UCSD-AML1 (cell line): ENCODE data around the gene SLC22A31.

ENCODE experiments used
- DNase-seq: peaks from one replicate; lab custom pipeline; 2025; ENCODE audit not compliant: unreplicated experiment; lab: John Stamatoyannopoulos, UW

Gene SLC22A31

GRCh38 chr16:89152831-89153700, 47.3 kb downstream of the SLC22A31 start:
- no peak for DNase-seq

GRCh38 chr16:89150981-89151380, 49.4 kb downstream of the SLC22A31 start:
- no peak for DNase-seq

DNA sequence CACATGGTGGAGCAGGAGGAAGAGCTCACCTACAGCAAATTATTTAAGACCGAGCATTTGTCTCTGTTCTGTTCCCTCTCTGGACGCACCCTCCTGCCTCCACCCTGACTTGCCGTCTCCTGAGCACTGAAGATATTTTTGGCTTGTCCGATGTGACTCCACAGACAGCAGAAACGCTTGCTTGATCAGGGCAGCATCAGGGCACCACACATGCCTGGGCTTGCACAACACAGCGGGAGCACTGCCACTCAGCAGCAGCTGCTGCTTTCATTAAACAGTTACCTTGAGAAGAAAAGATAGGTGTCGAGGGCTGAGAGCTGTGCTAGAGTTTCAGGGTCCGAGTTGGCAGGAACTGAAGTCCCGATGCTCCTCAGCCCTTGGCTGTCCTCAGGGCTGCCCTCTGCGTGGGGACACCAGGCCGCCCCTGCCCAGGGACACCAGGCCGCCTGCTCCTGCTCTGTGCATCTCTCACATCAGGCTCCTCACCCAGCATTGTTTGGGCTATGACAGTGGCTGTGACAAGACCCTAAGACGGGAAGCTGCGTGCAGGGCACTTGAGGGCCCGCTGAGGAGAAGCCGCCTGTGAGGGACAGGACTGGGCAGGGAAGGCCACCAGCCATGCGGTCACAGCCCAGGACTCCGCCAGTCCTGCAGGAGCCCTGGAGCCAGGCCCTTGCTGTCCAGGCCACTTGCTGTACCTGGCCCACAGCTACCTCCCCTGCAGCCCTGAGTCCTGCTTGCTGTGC, 50.1 kb downstream of the SLC22A31 start:
- DNase-seq = no peak

- DNase-seq = no peak
Observed at GRCh38 chr16:89149386-89149785, 51.0 kb downstream of the SLC22A31 start.

GRCh38 chr16:89147085-89147817, 53.1 kb downstream of the SLC22A31 start:
- DNase-seq = no peak

DNA sequence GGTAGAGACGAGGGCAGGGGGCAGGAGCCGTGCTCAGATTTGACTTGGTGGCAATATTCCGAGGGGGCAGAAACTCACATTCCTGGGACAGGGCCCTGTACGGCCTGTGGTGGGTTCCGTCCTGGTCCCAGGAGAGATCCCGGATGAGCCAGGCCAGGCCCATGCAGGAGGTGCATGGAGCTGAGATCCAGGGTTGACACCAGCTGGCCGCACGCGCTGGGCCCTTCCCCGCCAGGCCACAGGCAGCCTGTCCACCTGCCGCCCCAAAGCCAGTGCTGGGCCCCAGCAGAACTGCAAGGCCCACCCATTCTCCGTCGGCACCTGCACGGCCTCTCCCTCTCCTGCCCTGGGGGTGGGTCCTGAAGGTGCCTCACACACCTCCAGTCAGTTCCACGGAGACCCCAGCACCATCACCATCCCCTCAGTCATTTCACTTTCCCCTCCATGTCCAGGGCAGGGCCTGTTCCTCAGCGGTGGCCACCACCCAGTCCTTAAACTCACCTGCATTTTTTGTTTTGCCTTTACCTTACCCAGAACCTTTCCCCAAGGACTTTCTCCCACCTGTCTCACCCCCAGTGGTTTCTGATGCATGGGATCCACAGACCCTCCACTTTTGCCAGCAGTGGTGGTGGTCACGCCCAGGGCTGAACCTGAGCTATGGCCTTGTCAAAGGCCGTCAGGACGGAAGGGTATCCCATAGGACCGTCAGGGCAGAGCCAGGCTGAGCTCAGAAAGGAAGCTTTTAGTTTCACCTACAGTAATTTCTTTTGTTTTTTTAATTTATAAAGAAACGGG, 53.9 kb downstream of the SLC22A31 start:
- no peak for DNase-seq
